Heart left ventricle (tissue), 16 donors: ENCODE results near the gene DIAPH2. TPM values are rescaled to one million over a fixed set of nuclear protein-coding genes. Genes with fewer than 3 reads are reported as not detected.
A peak's percentile ranks its signal among the peaks of the same experiment; 100 is the strongest.

ENCODE experiments used
- ATAC-seq, 4 donors: fragments of 200-7000 bp; cut with Tn5 transposase; one replicate each; pipeline ENCODE4 v1.9.1; 2020 to 2022; ENCODE audit warnings: moderate library complexity in 4 of 4, mild to moderate bottlenecking in 3 of 4, moderate number of reproducible peaks in 1 of 4
- DNase-seq, 5 donors: peaks; one replicate each; pipeline ENCODE4 v3.0.0-alpha.2; 2020
- H3K27ac ChIP-seq, 12 donors: fragments of 200-600 bp; sonication (generic) in 4 of 12; one replicate each; pipeline versions ENCODE4 v1.5.0 to v1.8.0; 2016 to 2022; ENCODE audit warnings: mild to moderate bottlenecking in 2 of 12
- H3K27me3 ChIP-seq, 9 donors: fragments of 200-600 bp; sonication (generic) in 2 of 9; one replicate each; pipeline versions ENCODE4 v1.5.1 to v1.8.0; 2016 to 2022; ENCODE audit warnings: mild to moderate bottlenecking in 3 of 9
- H3K36me3 ChIP-seq, 9 donors: fragments of 200-600 bp; sonication (generic) in 2 of 9; one replicate each; pipeline versions ENCODE4 v1.5.0 to v1.8.0; 2018 to 2022; ENCODE audit warnings: mild to moderate bottlenecking in 2 of 9
- H3K4me1 ChIP-seq, 12 donors: fragments of 200-600 bp; sonication (generic) in 4 of 12; one replicate each; pipeline versions ENCODE4 v1.5.0 to v1.8.0; 2016 to 2022; ENCODE audit warnings: mild to moderate bottlenecking in 3 of 12
- H3K4me3 ChIP-seq, 12 donors: fragments of 200-600 bp; sonication (generic) in 4 of 12; one replicate each; pipeline versions ENCODE4 v1.5.0 to v1.8.0; 2017 to 2022; ENCODE audit warnings: mild to moderate bottlenecking in 9 of 12, moderate library complexity in 4 of 12
- H3K9me3 ChIP-seq, 12 donors: fragments of 200-600 bp; sonication (generic) in 4 of 12; one replicate each; pipeline versions ENCODE4 v1.5.0 to v1.8.0; 2016 to 2022; ENCODE audit warnings: mild to moderate bottlenecking in 1 of 12
- POLR2A ChIP-seq, 2 donors: fragments of 450-650 bp; IDR thresholded peaks; one replicate each; pipeline ENCODE4 v1.6.1; 2017; ENCODE audit warnings: antibody characterized with exemption in 2 of 2, mild to moderate bottlenecking in 2 of 2, moderate library complexity in 2 of 2
- WGBS, 4 donors: extraction: QIAGEN DNeasy Blood & Tissue Kit in 2 of 4; methylation state at CpG; one replicate each; pipeline versions ENCODE4 v1.1.5 to v1.1.7; 2013 to 2018; 5-methylcytosine and 5-hydroxymethylcytosine counted together
- intact Hi-C, 10 donors: fragments of 100-400 bp; cut with DNase I; formaldehyde crosslinking; loops; one replicate each; pipeline versions ENCODE4 v1.11.1 to v1.14.2; 2022
- polyA plus RNA-seq, 2 donors: library from polyadenylated mRNA; stranded (reverse); fragments of 200-250 nt; gene quantifications; one replicate each; pipeline ENCODE4 v1.2.3, GENCODE V29; 2013
- total RNA-seq, 9 donors: library from RNA; depleted of rRNA in 2 of 9; stranded (reverse); fragments of >200 nt in 2 of 9; fragmentation: NEBNext Ultra II Directional in 3 of 9; extraction: Animal tissue kit (Norgen Biotek cat#: 25700) in 3 of 9; gene quantifications; one replicate each; pipeline versions ENCODE4 v1.1.0 to v1.2.4, GENCODE V29; 2016 to 2023
- TF ChIP-seq, protein P1 (sequence below), 12 donors: fragments of 200-600 bp; sonication (generic) in 4 of 12; IDR thresholded peaks; one replicate each; pipeline versions ENCODE4 v1.5.0 to v1.8.0; 2018 to 2022; ENCODE audit warnings: antibody characterized with exemption in 12 of 12, mild to moderate bottlenecking in 5 of 12
- donor health status: ischemic (EF 13 %, LVEDD 7.1; RV severe dilation, severe dysfunction).
- donor health status: healthy with polysubstance abuse.
- donor health status: DM: no; HTN: yes; CAD: no.
- donor health status: DM: no; HTN: no; CAD: no.
- donor health status: ischemic (EF 25% LVEDD 6.9; RV normal size, moderate dysfunction).
- donor health status: ischemic (EF 25% LVEDD 5.7; RV mildly dilated, moderate dysfunction).
- donor health status: healthy.
- donor health status: DM: yes; HTN: yes; CAD: no.
- donor health status: ischemic (EF 35%, LVEDD 5.7; RV mildly dilated, moderate dysfunction).
- donor health status: nonischemic (EF 11% LVEDD 7.7; RV severe dilation, severe dysfunction).
- donor health status: DM: yes; HTN: yes; CAD: no.
- donor health status: PGD.
- donor health status: ischemic (EF 29% LVEDD 5.4; RV normal size, mild dysfunction).
- donor health status: nonischemic (EF 23%, LVEDD 6.1; RV moderate dilation, normal function).

DIAPH2 gene
- total and polyA plus RNA-seq, 11 donors: 3.7 to 18.8 (median 12.3) TPM

DNA sequence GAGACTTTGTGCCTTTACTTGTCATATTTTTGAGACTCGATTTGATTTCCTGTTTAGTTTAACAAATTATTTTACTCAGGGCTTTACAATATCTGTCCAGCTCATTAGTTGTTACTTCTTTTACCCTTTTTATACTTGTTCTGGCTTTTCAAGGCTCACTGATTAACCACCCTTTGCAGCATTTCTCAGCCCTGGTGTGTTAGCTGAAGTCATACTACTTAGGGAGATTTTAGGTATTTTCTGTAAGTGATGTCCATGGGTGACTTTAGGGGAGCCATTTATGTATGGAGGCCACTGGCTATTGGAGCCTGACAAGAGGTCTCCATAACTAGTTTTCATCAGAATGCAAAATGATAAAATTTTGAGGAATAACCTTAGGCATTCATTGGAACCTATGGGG is 346.3 kb downstream of the DIAPH2 start:
- WGBS, 4 donors: 61 to 84% (median 80%) methylated on average over 1 of the region's 1 CpG
- no peaks in the 10 kb centered on the region for H3K4me1 ChIP-seq
- no peak for DNase-seq
- TF ChIP-seq POLR2A (IDR thresholded peaks at IDR 0.05): no peak
- TF ChIP-seq, protein P1, sequence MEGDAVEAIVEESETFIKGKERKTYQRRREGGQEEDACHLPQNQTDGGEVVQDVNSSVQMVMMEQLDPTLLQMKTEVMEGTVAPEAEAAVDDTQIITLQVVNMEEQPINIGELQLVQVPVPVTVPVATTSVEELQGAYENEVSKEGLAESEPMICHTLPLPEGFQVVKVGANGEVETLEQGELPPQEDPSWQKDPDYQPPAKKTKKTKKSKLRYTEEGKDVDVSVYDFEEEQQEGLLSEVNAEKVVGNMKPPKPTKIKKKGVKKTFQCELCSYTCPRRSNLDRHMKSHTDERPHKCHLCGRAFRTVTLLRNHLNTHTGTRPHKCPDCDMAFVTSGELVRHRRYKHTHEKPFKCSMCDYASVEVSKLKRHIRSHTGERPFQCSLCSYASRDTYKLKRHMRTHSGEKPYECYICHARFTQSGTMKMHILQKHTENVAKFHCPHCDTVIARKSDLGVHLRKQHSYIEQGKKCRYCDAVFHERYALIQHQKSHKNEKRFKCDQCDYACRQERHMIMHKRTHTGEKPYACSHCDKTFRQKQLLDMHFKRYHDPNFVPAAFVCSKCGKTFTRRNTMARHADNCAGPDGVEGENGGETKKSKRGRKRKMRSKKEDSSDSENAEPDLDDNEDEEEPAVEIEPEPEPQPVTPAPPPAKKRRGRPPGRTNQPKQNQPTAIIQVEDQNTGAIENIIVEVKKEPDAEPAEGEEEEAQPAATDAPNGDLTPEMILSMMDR (IDR thresholded peaks at IDR 0.05): no peak
- H3K4me3 ChIP-seq: no peak overlapping the region
- H3K9me3 ChIP-seq: no peaks in the 10 kb centered on the region
- H3K36me3 ChIP-seq: no peaks in the 10 kb centered on the region
- H3K27me3 ChIP-seq: no peaks in the 10 kb centered on the region
- no peak overlapping the region for H3K27ac ChIP-seq
- no peak for ATAC-seq
- intact Hi-C loops: no loop called here

DNA sequence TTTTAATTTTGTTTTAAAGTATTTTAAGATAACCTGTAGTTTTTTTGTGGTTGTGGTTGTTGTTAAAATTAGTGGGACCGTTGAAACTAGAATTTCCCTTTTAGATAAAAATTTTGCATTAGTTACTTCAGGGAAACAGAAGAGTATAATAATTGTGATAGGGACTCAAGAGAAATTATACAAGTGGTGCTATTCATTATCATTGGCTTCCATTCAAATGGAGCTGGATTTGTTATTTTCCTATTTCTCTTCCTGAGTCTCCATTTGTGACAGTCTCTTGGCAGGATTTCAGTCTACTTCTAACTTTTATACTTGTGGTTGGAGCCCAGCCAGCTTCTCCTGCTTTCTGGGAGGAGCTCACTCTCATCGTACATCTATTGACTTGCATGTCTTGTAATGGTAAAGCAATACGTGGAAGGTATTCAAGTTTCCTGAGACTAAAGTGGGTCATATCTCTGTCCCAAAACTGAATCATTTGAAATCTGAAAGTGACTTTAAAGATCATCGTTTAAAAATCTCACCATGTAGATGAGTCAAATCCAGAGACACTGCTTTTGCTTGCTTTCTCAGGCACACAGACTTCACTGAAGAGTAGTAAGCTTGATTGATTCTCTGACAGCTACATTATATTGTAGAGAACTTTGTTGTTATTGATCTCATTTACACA is 354.9 kb downstream of the DIAPH2 start:
- 11 to 38% (median 23%) methylated on average over 4 of the region's 4 CpGs for WGBS, 4 donors
- peaks cover 0 to 7% (median 0%) of the 10 kb centered on the region in 12 donors for H3K4me1 ChIP-seq
- DNase-seq: peak; percentile 25 to 66 (median 35)
- H3K27ac ChIP-seq: no peak overlapping the region
- H3K9me3 ChIP-seq: no peaks in the 10 kb centered on the region
- intact Hi-C loops: no loop called here
- H3K36me3 ChIP-seq: no peaks in the 10 kb centered on the region
- TF ChIP-seq, protein P1 (IDR thresholded peaks at IDR 0.05): no peak
- TF ChIP-seq POLR2A (IDR thresholded peaks at IDR 0.05): no peak
- no peaks in the 10 kb centered on the region for H3K27me3 ChIP-seq
- ATAC-seq: peak in 1 of 4 donors; percentile 39
- H3K4me3 ChIP-seq: no peak overlapping the region

DNA sequence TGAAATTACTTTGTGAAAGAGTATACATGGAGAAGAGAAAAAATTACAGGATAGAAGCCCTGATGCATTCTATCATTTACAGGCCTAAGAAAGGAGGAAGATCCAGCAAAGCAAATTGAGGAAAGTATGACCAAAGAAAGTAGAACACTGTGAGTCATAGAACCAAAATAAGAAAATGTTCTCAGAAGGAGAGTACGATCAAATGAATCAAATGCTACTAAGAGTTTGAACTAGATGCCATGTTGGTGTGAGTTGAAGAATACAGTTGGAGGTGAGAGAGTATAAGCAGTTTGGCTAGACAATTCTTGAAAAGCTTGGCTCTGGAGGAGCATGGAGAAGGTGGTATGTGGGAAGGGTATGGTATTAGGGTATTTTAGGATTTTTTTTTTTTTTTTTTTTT is 360.8 kb downstream of the DIAPH2 start:
- H3K4me3 ChIP-seq: no peak overlapping the region
- H3K36me3 ChIP-seq: no peaks in the 10 kb centered on the region
- 78 to 92% (median 87%) methylated on average over 1 of the region's 1 CpG for WGBS, 4 donors
- H3K27me3 ChIP-seq: no peaks in the 10 kb centered on the region
- intact Hi-C loops: no loop called here
- TF ChIP-seq, protein P1 (IDR thresholded peaks at IDR 0.05): no peak
- TF ChIP-seq POLR2A (IDR thresholded peaks at IDR 0.05): no peak
- no peak overlapping the region for H3K27ac ChIP-seq
- ATAC-seq: no peak
- DNase-seq: no peak
- no peaks in the 10 kb centered on the region for H3K9me3 ChIP-seq
- H3K4me1 ChIP-seq: no peaks in the 10 kb centered on the region

DNA sequence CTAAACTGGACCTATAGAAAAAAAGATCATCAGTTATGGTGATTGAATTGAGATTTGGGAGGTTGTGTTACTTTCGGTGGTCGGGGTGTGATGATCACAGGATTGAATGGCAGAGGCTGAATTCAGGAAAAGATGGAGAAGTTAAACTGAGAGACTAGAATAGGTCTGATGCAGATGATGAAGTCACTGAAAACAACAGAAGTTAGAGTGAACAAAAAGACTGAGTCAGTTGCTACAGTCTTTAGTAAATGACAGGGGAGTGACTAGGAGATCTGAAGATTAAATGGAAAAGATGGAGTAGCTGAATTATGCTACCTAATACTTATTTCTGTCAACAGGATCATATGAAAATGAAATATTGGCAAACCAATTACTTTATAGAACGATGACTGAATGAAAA is 362.2 kb downstream of the DIAPH2 start:
- H3K27me3 ChIP-seq: no peaks in the 10 kb centered on the region
- DNase-seq: no peak
- ATAC-seq: no peak
- no peak overlapping the region for H3K27ac ChIP-seq
- no peaks in the 10 kb centered on the region for H3K4me1 ChIP-seq
- intact Hi-C loops: no loop called here
- H3K4me3 ChIP-seq: no peak overlapping the region
- 82 to 97% (median 88%) methylated on average over 3 of the region's 3 CpGs for WGBS, 4 donors
- no peak for TF ChIP-seq POLR2A (IDR thresholded peaks at IDR 0.05)
- TF ChIP-seq, protein P1 (IDR thresholded peaks at IDR 0.05): no peak
- H3K36me3 ChIP-seq: no peaks in the 10 kb centered on the region
- H3K9me3 ChIP-seq: no peaks in the 10 kb centered on the region
